Sigmoid colon (tissue), 7 donors: ENCODE results near the gene NEMP2. TPM values are rescaled to one million over a fixed set of nuclear protein-coding genes. Genes with fewer than 3 reads are reported as not detected.

Source experiments
- DNase-seq: peaks from one replicate; pipeline ENCODE4 v3.0.0-alpha.2; 2019
- H3K27ac ChIP-seq, 4 donors: fragments of 200-600 bp; sonication (generic); one replicate each; pipeline ENCODE4 v1.5.1; 2016 to 2019; ENCODE audit warnings: mild to moderate bottlenecking in 1 of 4
- H3K27me3 ChIP-seq, 3 donors: fragments of 200-600 bp; sonication (generic); one replicate each; pipeline ENCODE4 v1.5.1; 2019; ENCODE audit warnings: mild to moderate bottlenecking in 1 of 3
- H3K36me3 ChIP-seq, 4 donors: fragments of 200-600 bp; sonication (generic); one replicate each; pipeline ENCODE4 v1.5.1; 2016 to 2019
- H3K4me1 ChIP-seq, 4 donors: fragments of 200-600 bp; sonication (generic); one replicate each; pipeline ENCODE4 v1.5.1; 2017 to 2019
- H3K4me3 ChIP-seq, 4 donors: fragments of 200-600 bp; sonication (generic); one replicate each; pipeline ENCODE4 v1.5.1; 2017 to 2019; ENCODE audit warnings: mild to moderate bottlenecking in 2 of 4, moderate library complexity in 1 of 4
- H3K9me3 ChIP-seq, 4 donors: fragments of 200-600 bp in 3 of 4; sonication (generic) in 3 of 4; one replicate each; pipeline versions ENCODE4 v1.5.1 to v1.6.1; 2013 to 2019
- CTCF ChIP-seq, 4 experiments: fragments of 450-650 bp in 3 of 4; fragments of 200-600 bp in 1 of 4; IDR thresholded peaks; one replicate each; pipeline ENCODE4 v1.5.1; 2016 to 2019; ENCODE audit warnings: antibody characterized with exemption in 4 of 4, mild to moderate bottlenecking in 3 of 4, moderate library complexity in 2 of 4
- EP300 ChIP-seq, 4 donors: sonication (generic); formaldehyde crosslinking; IDR thresholded peaks; one replicate each; pipeline ENCODE4 v1.6.1; 2017; ENCODE audit warnings: antibody characterized with exemption in 4 of 4
- POLR2A ChIP-seq, 2 donors: fragments of 450-650 bp; IDR thresholded peaks; one replicate each; pipeline ENCODE4 v1.6.1; 2016; ENCODE audit warnings: antibody characterized with exemption in 2 of 2, mild to moderate bottlenecking in 2 of 2, moderate library complexity in 2 of 2
- POLR2AphosphoS5 ChIP-seq, 4 donors: sonication (generic); formaldehyde crosslinking; IDR thresholded peaks; one replicate each; pipeline ENCODE4 v1.6.1; 2017; ENCODE audit warnings: antibody characterized with exemption in 4 of 4
- WGBS, 2 donors: extraction: QIAGEN DNeasy Blood & Tissue Kit; methylation state at CpG; one replicate each; pipeline ENCODE4 v1.1.7; 2013; 5-methylcytosine and 5-hydroxymethylcytosine counted together
- intact Hi-C: fragments of 100-400 bp; cut with DNase I; formaldehyde crosslinking; loops from one replicate; pipeline ENCODE4 v1.15.1; 2023
- polyA plus RNA-seq, 3 donors: library from polyadenylated mRNA; stranded (reverse); fragments of 200-250 nt; gene quantifications; one replicate each; pipeline ENCODE4 v1.2.3, GENCODE V29; 2013
- total RNA-seq, 4 donors: library from RNA; depleted of rRNA; stranded (reverse); fragments of >200 nt; gene quantifications; one replicate each; pipeline ENCODE4 v1.1.0, GENCODE V29; 2016
- donor health status: healthy with polysubstance abuse.
- donor health status: Bipolar disorder and iron deficiency.
- donor health status: healthy.

Gene NEMP2
- total and polyA plus RNA-seq, 7 donors: 0.23 to 6.8 (median 3.1) TPM

GRCh38 chr2:190529486-190530247, 4.9 kb downstream of the NEMP2 start:
- peaks cover 0 to 14% (median 6%) of the 10 kb centered on the region in 4 donors for H3K4me1 ChIP-seq
- no peaks in the 10 kb centered on the region for H3K36me3 ChIP-seq
- no peak overlapping the region for H3K4me3 ChIP-seq
- 63 to 71% methylated on average over 3 of the region's 3 CpGs for WGBS, 2 donors
- no peak for DNase-seq
- H3K27ac ChIP-seq: no peak overlapping the region
- intact Hi-C loops: loop anchor here (10.0 kb wide), 1 partner anchor 225 kb away; no protein-coding TSS in a partner anchor
- H3K9me3 ChIP-seq: no peaks in the 10 kb centered on the region
- TF ChIP-seq POLR2AphosphoS5 (IDR thresholded peaks at IDR 0.05) (no peak), EP300 (IDR thresholded peaks at IDR 0.05) (no peak), POLR2A (IDR thresholded peaks at IDR 0.05) (no peak), CTCF (IDR thresholded peaks at IDR 0.05) (no peak)
- no peaks in the 10 kb centered on the region for H3K27me3 ChIP-seq

- Histone ChIP-seq H3K4me1 (peaks cover 0 to 10% (median 3%) of the 10 kb centered on the region in 4 donors), H3K4me3 (no peak overlapping the region), H3K9me3 (no peaks in the 10 kb centered on the region), H3K27ac (no peak overlapping the region), H3K27me3 (no peaks in the 10 kb centered on the region), H3K36me3 (no peaks in the 10 kb centered on the region)
- TF ChIP-seq POLR2AphosphoS5 (IDR thresholded peaks at IDR 0.05) (peak in 1 of 4 donors; percentile 23), EP300 (IDR thresholded peaks at IDR 0.05) (no peak)
- intact Hi-C loops: no loop called here
- 34 to 73% methylated on average over 1 of the region's 1 CpG for WGBS, 2 donors
- DNase-seq: no peak
Measured at GRCh38 chr2:190528521-190529001, 6.0 kb downstream of the NEMP2 start.

GRCh38 chr2:190527918-190528317, 6.6 kb downstream of the NEMP2 start:
- no peak for DNase-seq
- Histone ChIP-seq H3K27ac (no peak overlapping the region), H3K36me3 (no peaks in the 10 kb centered on the region), H3K4me3 (no peak overlapping the region), H3K27me3 (no peaks in the 10 kb centered on the region), H3K9me3 (no peaks in the 10 kb centered on the region), H3K4me1 (peaks cover 0 to 4% (median 0%) of the 10 kb centered on the region in 4 donors)
- intact Hi-C loops: no loop called here
- TF ChIP-seq POLR2A (IDR thresholded peaks at IDR 0.05) (no peak), EP300 (IDR thresholded peaks at IDR 0.05) (no peak), CTCF (IDR thresholded peaks at IDR 0.05) (no peak), POLR2AphosphoS5 (IDR thresholded peaks at IDR 0.05) (no peak)

GRCh38 chr2:190527214-190527613, 7.3 kb downstream of the NEMP2 start:
- 94 to 96% methylated on average over 4 of the region's 4 CpGs for WGBS, 2 donors
- Histone ChIP-seq H3K9me3 (no peaks in the 10 kb centered on the region), H3K36me3 (no peaks in the 10 kb centered on the region), H3K4me3 (no peak overlapping the region), H3K27ac (no peak overlapping the region), H3K27me3 (no peaks in the 10 kb centered on the region), H3K4me1 (no peaks in the 10 kb centered on the region)
- intact Hi-C loops: no loop called here
- no peak for DNase-seq
- TF ChIP-seq EP300 (IDR thresholded peaks at IDR 0.05) (no peak), CTCF (IDR thresholded peaks at IDR 0.05) (no peak), POLR2A (IDR thresholded peaks at IDR 0.05) (no peak), POLR2AphosphoS5 (IDR thresholded peaks at IDR 0.05) (no peak)

- Histone ChIP-seq H3K9me3 (no peaks in the 10 kb centered on the region), H3K36me3 (no peaks in the 10 kb centered on the region), H3K27me3 (no peaks in the 10 kb centered on the region), H3K4me3 (no peak overlapping the region), H3K4me1 (no peaks in the 10 kb centered on the region), H3K27ac (no peak overlapping the region)
- DNase-seq: no peak
- 80 to 82% methylated on average over 4 of the region's 4 CpGs for WGBS, 2 donors
- intact Hi-C loops: no loop called here
- no peak for TF ChIP-seq CTCF (IDR thresholded peaks at IDR 0.05)
- TF ChIP-seq POLR2AphosphoS5 (IDR thresholded peaks at IDR 0.05): no peak
- no peak for TF ChIP-seq EP300 (IDR thresholded peaks at IDR 0.05)
- TF ChIP-seq POLR2A (IDR thresholded peaks at IDR 0.05): no peak
Measured at GRCh38 chr2:190526105-190526750, 8.3 kb downstream of the NEMP2 start.
